B cell (primary cell): ENCODE measurements around the gene CFHR5. TPM values are rescaled to one million over a fixed set of nuclear protein-coding genes. Genes with fewer than 3 reads are reported as not detected.

Source experiments
- ATAC-seq: fragments of 200-7000 bp; cut with Tn5 transposase; one replicate; pipeline ENCODE4 v1.10.0; 2021; ENCODE audit warnings: low read depth, mild to moderate bottlenecking, moderate number of reproducible peaks, moderate library complexity
- CTCF ChIA-PET: fragments of 350-600 bp; sonication (Branson Sonifier 250); formaldehyde crosslinking; loops from one replicate; lab custom pipeline; 2021; ENCODE audit warnings: antibody characterized with exemption, inconsistent platforms; lab: Charles Lee
- POLR2A ChIA-PET: fragments of 350-600 bp; sonication (Branson Sonifier 250); formaldehyde crosslinking; loops from one replicate; lab custom pipeline; 2021; ENCODE audit warnings: antibody characterized with exemption; lab: Charles Lee
- DNase-seq: peaks from one replicate; pipeline ENCODE4 v3.0.0; 2013
- H2AFZ ChIP-seq: 2 replicates; pipeline ENCODE4 v1.6.1; 2012; ENCODE audit warnings: mild to moderate bottlenecking, low read depth, low read length; ENCODE audit not compliant: insufficient read depth, poor library complexity, severe bottlenecking
- H3K27ac ChIP-seq, 2 donors: 1 replicate in 1 of 2; 2 replicates in 1 of 2; pipeline ENCODE4 v1.5.1; 2012 to 2013; ENCODE audit warnings: low read length in 2 of 2, mild to moderate bottlenecking in 2 of 2, moderate library complexity in 1 of 2
- H3K27me3 ChIP-seq, 4 experiments: fragments of 200-600 bp in 1 of 4; sonication (generic) in 1 of 4; replicated peaks in 1 of 4; 1 replicate in 2 of 4; 2 replicates in 2 of 4; pipeline versions ENCODE4 v1.6.1 to v1.7.0; 2013 to 2016; ENCODE audit warnings: low read length in 3 of 4, mild to moderate bottlenecking in 2 of 4, mixed read lengths in 1 of 4, moderate library complexity in 1 of 4; ENCODE audit not compliant: insufficient read depth in 4 of 4, control insufficient read depth in 3 of 4; ENCODE audit errors: control extremely low read depth in 1 of 4
- H3K36me3 ChIP-seq, 2 experiments: replicated peaks in 1 of 2; 1 replicate in 1 of 2; 2 replicates in 1 of 2; pipeline versions ENCODE4 v1.6.1 to v1.7.1; 2013; ENCODE audit warnings: low read length in 1 of 2; ENCODE audit not compliant: insufficient read depth in 2 of 2, control insufficient read depth in 1 of 2; ENCODE audit errors: control extremely low read depth in 1 of 2, extremely low read depth in 1 of 2
- H3K4me1 ChIP-seq, 2 donors: fragments of 200-600 bp in 1 of 2; sonication (generic) in 1 of 2; 1 replicate in 1 of 2; 2 replicates in 1 of 2; pipeline versions ENCODE4 v1.5.1 to v1.6.1; 2013 to 2017; ENCODE audit warnings: low read length in 2 of 2; ENCODE audit not compliant: control insufficient read depth in 2 of 2, insufficient read depth in 2 of 2
- H3K4me2 ChIP-seq: replicated peaks from 2 replicates; pipeline ENCODE3; 2012; ENCODE audit warnings: mild to moderate bottlenecking, low read depth, low read length; ENCODE audit not compliant: poor library complexity, severe bottlenecking
- H3K4me3 ChIP-seq, 5 experiments: fragments of 200-600 bp in 1 of 5; sonication (generic) in 1 of 5; 1 replicate in 3 of 5; 2 replicates in 2 of 5; pipeline versions ENCODE4 v1.5.1 to v1.7.0; 2011 to 2016; ENCODE audit warnings: low read length in 4 of 5, mild to moderate bottlenecking in 4 of 5, low read depth in 2 of 5, control low read depth in 1 of 5, moderate library complexity in 1 of 5; ENCODE audit not compliant: insufficient read depth in 1 of 5; ENCODE audit errors: control extremely low read depth in 1 of 5, extremely low read depth in 1 of 5
- H3K79me2 ChIP-seq: fragments of 200-600 bp; sonication (generic); one replicate; pipeline ENCODE4 v1.6.0; 2016; ENCODE audit warnings: low read length; ENCODE audit not compliant: control insufficient read depth, insufficient read depth
- H3K9ac ChIP-seq: fragments of 200-600 bp; sonication (generic); 2 replicates; pipeline ENCODE4 v1.6.1; 2017; ENCODE audit warnings: mild to moderate bottlenecking, low read length, moderate library complexity
- H3K9me3 ChIP-seq, 3 donors: one replicate each; pipeline versions ENCODE4 v1.6.1 to v1.7.1; 2013; ENCODE audit warnings: low read length in 2 of 3; ENCODE audit not compliant: control insufficient read depth in 2 of 3, insufficient read depth in 1 of 3; ENCODE audit errors: control extremely low read depth in 1 of 3
- H4K20me1 ChIP-seq: 2 replicates; pipeline ENCODE4 v1.6.0; 2012; ENCODE audit warnings: mild to moderate bottlenecking, low read length; ENCODE audit not compliant: insufficient read depth, control insufficient read depth, poor library complexity, severe bottlenecking
- H3K27ac Mint-ChIP-seq: one replicate; pipeline ENCODE4 v1.8.0; 2021; ENCODE audit warnings: mixed read lengths
- H3K27me3 Mint-ChIP-seq: one replicate; pipeline ENCODE4 v1.8.0; 2021; ENCODE audit warnings: mixed read lengths
- H3K4me1 Mint-ChIP-seq: one replicate; pipeline ENCODE4 v1.8.0; 2021; ENCODE audit warnings: mixed read lengths
- H3K4me3 Mint-ChIP-seq: one replicate; pipeline ENCODE4 v1.8.0; 2021; ENCODE audit warnings: mixed read lengths
- H3K9me3 Mint-ChIP-seq: one replicate; pipeline ENCODE4 v1.8.0; 2022; ENCODE audit warnings: mixed read lengths; ENCODE audit not compliant: insufficient read depth
- CTCF ChIP-seq: fragments of 200-600 bp; IDR thresholded peaks from one replicate; pipeline ENCODE4 v1.8.0; 2022; ENCODE audit warnings: antibody characterized with exemption, mild to moderate bottlenecking
- EZH2 ChIP-seq: IDR thresholded peaks from 2 replicates; pipeline ENCODE4 v1.6.1; 2012; ENCODE audit warnings: borderline replicate concordance, low read depth, mild to moderate bottlenecking, moderate library complexity, low read length; ENCODE audit not compliant: insufficient read depth, poor library complexity, severe bottlenecking
- WGBS: methylation state at CpG from one replicate; pipeline ENCODE4 v1.1.5; 2013; ENCODE audit warnings: missing lambda C conversion rate; ENCODE audit not compliant: insufficient coverage; 5-methylcytosine and 5-hydroxymethylcytosine counted together
- intact Hi-C: fragments of 100-400 bp; cut with micrococcal nuclease; formaldehyde crosslinking; loops from one replicate; pipeline ENCODE4 v1.10.0; 2022
- polyA plus RNA-seq: library from polyadenylated mRNA; depleted of rRNA; stranded (reverse); fragments of >200 nt; gene quantifications from 2 replicates; pipeline ENCODE4 v1.2.3, GENCODE V29; 2012
- total RNA-seq, 2 donors: library from RNA; stranded (reverse); fragments of 120-200 nt in 1 of 2; gene quantifications; 1 replicate in 1 of 2; 2 replicates in 1 of 2; pipeline versions ENCODE4 v1.2.3 to v1.2.4, GENCODE V29; 2013 to 2022

CFHR5 gene
- total and polyA plus RNA-seq, 2 donors (not counting 1 experiment from before 2014, with no cell fraction given): not detected

GRCh38 chr1:196993916-196994315, 16.6 kb downstream of the CFHR5 start:
- no peak for DNase-seq
- no peaks in the 10 kb centered on the region for H3K4me1 Mint-ChIP-seq

DNA sequence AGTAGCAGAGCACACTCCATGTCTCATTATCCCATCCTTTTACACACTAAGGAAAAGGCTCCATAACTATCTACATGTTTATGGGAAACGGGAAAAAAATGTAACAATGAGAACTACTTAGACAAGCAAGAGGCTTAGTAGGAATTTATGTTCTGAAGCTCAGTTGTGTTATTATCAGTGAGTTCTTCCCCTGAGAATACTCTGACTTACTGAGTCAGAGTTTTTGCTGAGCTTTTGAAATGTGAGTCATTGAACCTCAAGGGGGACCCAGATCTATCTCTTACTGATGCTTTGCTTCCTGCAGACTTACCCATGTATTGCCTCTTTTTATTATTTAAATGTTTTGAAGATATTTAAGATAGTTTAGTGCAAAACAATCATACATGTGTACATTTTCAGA, 20.1 kb downstream of the CFHR5 start:
- no peaks in the 10 kb centered on the region for H3K9me3 Mint-ChIP-seq
- Histone ChIP-seq H2AFZ (no peak overlapping the region), H3K36me3 (no peaks in the 10 kb centered on the region), H3K9me3 (no peaks in the 10 kb centered on the region), H3K27ac (no peak overlapping the region), H3K4me2 (no peak overlapping the region), H3K27me3 (no peaks in the 10 kb centered on the region), H4K20me1 (no peaks in the 10 kb centered on the region), H3K4me1 (no peaks in the 10 kb centered on the region), H3K4me3 (no peak overlapping the region), H3K9ac (no peak overlapping the region), H3K79me2 (no peaks in the 10 kb centered on the region)
- TF ChIP-seq CTCF (no peak), EZH2 (no peak)
- no peak overlapping the region for H3K27ac Mint-ChIP-seq
- WGBS: no CpG with 5 or more reads among the region's 1 CpG
- ChIA-PET CTCF (no interaction called here), POLR2A (no interaction called here)
- H3K4me1 Mint-ChIP-seq: no peaks in the 10 kb centered on the region
- H3K27me3 Mint-ChIP-seq: no peaks in the 10 kb centered on the region
- intact Hi-C loops: no loop called here
- no peak for ATAC-seq
- no peak for DNase-seq
- H3K4me3 Mint-ChIP-seq: no peak overlapping the region

More at GRCh38 chr1:196993916-196994315, 16.6 kb downstream of the CFHR5 start:
- H2AFZ ChIP-seq: no peak overlapping the region
- Mint-ChIP-seq H3K27ac (no peak overlapping the region), H3K4me3 (no peak overlapping the region), H3K27me3 (no peaks in the 10 kb centered on the region), H3K9me3 (peaks cover 3% of the 10 kb centered on the region)
- no peak overlapping the region for H3K9ac ChIP-seq
- H4K20me1 ChIP-seq: no peaks in the 10 kb centered on the region
- H3K4me1 ChIP-seq: no peaks in the 10 kb centered on the region
- POLR2A ChIA-PET: no interaction called here
- intact Hi-C loops: no loop called here
- peaks cover 0 to 6% (median 0%) of the 10 kb centered on the region in 3 donors for H3K9me3 ChIP-seq
- no CpG with 5 or more reads among the region's 2 CpGs for WGBS
- no peaks in the 10 kb centered on the region for H3K79me2 ChIP-seq
- no peaks in the 10 kb centered on the region for H3K36me3 ChIP-seq
- no peak overlapping the region for H3K4me3 ChIP-seq
- H3K27ac ChIP-seq: no peak overlapping the region
- CTCF ChIA-PET: no interaction called here
- TF ChIP-seq EZH2 (no peak), CTCF (no peak)
- no peak overlapping the region for H3K4me2 ChIP-seq
- H3K27me3 ChIP-seq: no peaks in the 10 kb centered on the region
- no peak for ATAC-seq
